GM19193 (cell line): ENCODE data around the gene MIPOL1.

ENCODE experiments used
- POLR2A ChIP-seq: IDR thresholded peaks from 4 replicates; pipeline ENCODE4 v1.6.1; 2011; ENCODE audit not compliant: insufficient read depth, insufficient read length; ENCODE audit errors: extremely low read depth

MIPOL1 gene

GRCh38 chr14:37563189-37563588 is 365.5 kb downstream of the MIPOL1 start:
- TF ChIP-seq POLR2A: no peak

GRCh38 chr14:37565550-37565949 is 367.8 kb downstream of the MIPOL1 start:
- no peak for TF ChIP-seq POLR2A

DNA sequence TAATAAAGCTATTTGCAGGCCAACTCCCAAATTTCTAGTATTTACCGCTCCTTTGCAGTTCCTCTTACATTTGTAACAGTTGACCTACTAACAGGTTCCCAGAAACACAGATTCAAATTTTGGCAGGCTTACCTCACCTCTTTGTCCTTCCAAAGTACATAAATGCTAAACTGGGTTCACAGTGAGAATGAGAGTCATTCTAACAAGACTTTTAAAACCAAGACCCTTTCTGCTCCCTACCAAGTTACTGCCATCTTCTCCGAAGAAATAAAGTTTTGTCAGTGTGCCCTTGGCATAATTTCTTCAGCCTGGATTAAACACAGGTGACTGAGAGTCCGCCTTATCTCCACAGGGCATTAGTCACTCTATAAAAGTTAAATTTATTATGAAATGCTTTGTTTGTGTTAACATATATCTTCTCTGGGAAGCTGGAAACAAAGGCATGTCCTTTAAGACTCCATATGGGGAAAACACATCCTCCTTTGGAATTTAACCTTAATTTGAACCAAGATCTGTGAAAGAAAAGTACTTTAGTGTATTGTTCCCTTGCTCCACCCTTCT is 369.2 kb downstream of the MIPOL1 start:
- TF ChIP-seq POLR2A: no peak

- TF ChIP-seq POLR2A: no peak
Measured at GRCh38 chr14:37569729-37570128, 372.0 kb downstream of the MIPOL1 start.

GRCh38 chr14:37571391-37571790 is 373.7 kb downstream of the MIPOL1 start:
- no peak for TF ChIP-seq POLR2A

- TF ChIP-seq POLR2A: no peak
Measured at GRCh38 chr14:37573356-37573755, 375.6 kb downstream of the MIPOL1 start.

DNA sequence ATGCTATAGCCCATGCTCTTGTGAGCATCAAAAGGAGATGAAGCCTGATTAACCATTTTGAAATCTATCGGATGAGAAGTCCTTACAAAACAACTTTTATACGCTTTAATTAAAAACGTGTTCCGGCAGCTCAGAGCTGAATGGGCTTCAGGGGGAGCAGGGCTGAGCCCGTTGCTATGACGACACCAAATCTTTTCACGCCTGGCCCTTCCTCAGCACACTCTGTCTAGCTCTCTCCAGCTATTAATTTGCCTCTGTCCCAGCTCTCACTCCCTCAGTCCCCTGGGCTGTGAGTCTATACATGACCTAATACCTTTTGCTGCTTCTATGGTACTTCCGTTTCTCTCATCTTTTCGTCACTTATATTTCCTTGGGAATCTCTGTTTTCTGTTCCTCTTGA is 381.5 kb downstream of the MIPOL1 start:
- TF ChIP-seq POLR2A: no peak

- no peak for TF ChIP-seq POLR2A
Measured at GRCh38 chr14:37580146-37580545, 382.4 kb downstream of the MIPOL1 start.

- no peak for TF ChIP-seq POLR2A
Measured at GRCh38 chr14:37583358-37584210, 385.8 kb downstream of the MIPOL1 start.

DNA sequence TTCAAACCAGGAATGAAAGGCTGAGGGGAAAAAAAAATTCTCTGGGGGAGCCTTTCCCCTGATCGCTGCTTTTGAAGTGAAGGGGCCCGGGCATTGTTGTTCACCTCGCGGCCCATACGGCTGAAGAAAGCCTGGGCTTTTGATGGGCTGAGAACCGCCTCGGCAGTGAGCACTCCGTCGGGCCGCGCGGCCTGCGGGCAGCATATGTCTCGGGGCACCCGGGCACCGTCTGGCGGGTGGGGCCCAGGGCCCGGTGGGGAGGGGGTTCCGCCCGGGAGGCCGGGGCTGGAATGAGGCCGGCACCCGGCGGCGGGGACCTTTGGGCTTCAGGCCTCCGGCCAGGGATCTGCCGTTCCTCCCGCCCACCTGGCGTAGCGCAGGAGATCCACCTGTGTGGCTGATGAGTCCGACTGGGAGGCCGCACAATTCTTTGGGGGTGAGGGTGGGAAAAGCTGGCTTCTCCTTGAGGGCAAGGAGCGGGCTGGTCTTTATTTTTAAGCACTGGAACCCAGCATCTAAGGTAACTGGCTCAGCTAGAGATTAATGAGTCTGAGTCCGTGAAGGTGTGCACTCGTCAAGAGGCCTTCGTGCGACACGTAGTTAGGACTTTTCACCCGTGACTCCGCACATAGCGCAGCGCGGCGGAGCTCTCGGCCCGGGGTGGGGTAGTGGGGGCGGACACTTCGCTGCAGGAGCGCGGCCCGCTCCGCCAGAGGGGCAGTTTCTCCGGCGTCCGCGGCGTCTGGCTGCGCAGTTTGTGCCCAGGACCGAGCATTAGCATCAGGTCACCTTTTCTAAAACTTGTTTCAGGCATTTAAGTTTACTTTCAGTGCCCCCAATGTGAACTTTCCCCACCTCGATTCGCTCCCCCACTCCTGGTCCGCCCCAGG is 386.7 kb downstream of the MIPOL1 start:
- TF ChIP-seq POLR2A: no peak

DNA sequence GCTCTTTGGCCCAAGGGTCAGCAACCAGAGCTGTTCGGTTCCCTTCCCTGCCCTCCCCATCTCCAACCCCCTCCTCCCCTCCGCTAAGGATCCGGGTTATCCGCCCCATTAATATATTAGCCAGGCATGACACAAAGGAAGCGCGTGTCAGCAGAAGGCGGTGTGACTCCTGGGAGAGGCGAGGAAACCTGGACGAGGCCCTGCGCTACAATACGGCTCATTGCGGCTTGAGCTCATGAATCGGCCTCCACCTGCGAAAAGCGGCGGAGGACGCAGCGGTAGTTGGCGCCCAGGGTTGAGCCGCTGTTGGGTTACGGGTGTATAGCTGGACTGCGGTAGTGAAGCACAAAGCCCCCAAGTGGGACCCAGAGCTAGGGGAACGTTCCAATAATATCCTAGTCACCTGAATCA is 387.4 kb downstream of the MIPOL1 start:
- TF ChIP-seq POLR2A: no peak

- TF ChIP-seq POLR2A: no peak
Measured at GRCh38 chr14:37585971-37586796, 388.4 kb downstream of the MIPOL1 start.

DNA sequence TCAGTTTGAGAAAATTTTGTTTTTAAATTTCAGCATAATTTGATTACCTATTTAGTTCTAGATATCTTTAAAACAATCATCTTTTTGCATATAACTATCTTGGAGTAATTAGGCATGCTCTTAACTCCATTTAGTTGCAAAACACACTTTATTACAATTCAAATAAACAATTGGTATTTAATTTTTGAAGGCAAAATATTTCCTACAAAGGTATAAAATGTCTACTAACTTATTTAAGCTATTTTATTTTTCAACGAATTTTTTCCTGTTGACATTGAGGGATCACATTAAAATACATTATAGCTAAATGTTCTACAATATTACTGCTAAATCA is 389.0 kb downstream of the MIPOL1 start:
- no peak for TF ChIP-seq POLR2A

- no peak for TF ChIP-seq POLR2A
Measured at GRCh38 chr14:37587131-37587803, 389.5 kb downstream of the MIPOL1 start.
